NCI-H146 treated with DMSO at 0.1 percent for 48 hours (cell line): ENCODE measurements around the gene RGS9BP.
"Not testable (repeated sequence)": the region's sequence is repeated elsewhere in the genome, so short reads cannot be mapped to it uniquely, and the experiment has no call there.

Experiments used
- DNase-seq: peaks from one replicate; lab custom pipeline; 2025; ENCODE audit not compliant: unreplicated experiment; lab: John Stamatoyannopoulos, UW

The RGS9BP gene

DNA sequence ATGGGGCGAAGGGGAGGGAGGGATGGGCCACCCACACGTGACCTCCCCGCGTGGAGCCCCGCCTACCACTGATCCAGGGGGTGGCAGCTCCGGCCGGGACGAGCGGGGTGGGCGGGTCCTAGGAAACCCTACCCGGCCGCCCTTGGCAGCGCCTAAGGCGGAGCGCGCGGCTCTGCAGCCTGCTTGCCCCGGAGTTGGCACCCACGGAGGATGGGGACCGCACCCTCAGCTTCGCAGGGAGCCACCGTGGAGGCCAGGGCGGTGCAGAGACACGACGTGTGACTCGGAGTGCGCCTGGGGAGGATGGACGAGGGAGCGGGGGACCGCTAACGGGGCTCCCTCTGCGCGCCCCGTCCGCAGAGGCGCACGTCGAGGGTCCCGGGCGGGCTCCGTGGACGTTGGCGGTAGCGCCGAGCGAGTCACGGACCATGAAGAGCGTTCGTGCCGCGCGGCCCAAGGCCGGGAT, at the start of gene RGS9BP:
Gene RGS9BP, plus strand, starts transcription at position 129 of the 466 bp plus-strand sequence. CDS start 416 bp downstream, outside the sequence.
- no peak for DNase-seq

DNA sequence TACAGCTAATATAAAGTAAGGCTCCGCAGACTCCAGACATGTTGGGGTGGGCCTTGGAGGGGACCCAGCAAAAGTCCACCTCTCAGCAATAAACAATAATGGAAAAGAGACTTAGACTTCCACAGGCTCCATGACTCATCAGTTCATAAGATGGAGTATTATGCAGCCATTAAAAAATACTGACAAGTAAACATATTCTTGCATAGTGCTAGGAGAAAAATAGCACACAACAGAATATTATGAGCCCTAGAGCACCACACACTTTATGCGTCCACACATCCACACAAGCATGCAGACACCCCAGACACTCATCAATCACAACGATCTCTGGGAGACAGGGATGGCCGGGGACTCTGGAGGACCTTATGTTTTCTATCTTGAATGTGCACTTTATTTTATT, 48.7 kb upstream of the RGS9BP start:
- no peak for DNase-seq

GRCh38 chr19:32627714-32628270, 47.9 kb upstream of the RGS9BP start:
- no peak for DNase-seq

DNA sequence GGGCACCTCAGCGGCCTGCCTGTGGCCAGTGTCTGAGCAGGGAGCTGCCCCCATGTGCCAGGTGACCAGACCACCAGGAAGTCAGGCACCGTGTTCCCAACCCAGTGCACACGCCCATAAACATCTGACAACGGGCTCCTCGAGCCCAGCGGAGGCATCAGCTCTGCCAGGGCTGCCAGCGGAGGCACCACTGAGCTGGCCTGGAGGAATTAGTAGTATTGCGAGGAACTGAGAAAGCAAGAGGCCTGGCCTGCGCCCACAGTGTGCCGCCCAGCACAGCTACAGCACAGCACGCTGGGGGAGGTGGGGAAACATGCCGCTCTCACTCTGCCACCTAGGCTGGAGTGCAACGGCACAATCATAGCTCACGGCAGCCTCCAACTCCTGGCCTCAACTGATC, 45.3 kb upstream of the RGS9BP start:
- no peak for DNase-seq

GRCh38 chr19:32631381-32631780, 44.3 kb upstream of the RGS9BP start:
- DNase-seq = no peak

- no peak for DNase-seq
Observed at GRCh38 chr19:32637480-32637879, 38.2 kb upstream of the RGS9BP start.

DNA sequence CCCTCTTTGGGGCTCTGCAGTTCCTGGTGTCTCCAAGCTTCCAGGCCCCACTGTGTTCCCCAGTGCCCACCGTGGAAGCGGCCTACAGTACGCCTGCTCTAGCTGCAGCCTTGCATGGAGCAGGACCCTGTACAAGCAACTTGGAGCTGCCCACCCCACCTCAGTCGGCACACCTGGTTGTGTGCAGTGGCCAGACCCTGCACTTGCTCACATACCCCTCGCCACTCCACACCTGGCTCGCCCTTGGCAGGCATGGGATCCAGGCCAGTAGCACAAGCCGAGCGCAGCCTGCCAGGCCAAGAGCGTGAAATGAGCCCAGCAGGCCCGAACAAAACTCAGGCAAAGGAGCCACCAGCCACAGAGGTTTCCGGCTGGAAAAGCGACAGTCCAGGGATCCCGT, 37.0 kb upstream of the RGS9BP start:
- no peak for DNase-seq

- DNase-seq = no peak
Observed at GRCh38 chr19:32642771-32643170, 32.9 kb upstream of the RGS9BP start.

DNA sequence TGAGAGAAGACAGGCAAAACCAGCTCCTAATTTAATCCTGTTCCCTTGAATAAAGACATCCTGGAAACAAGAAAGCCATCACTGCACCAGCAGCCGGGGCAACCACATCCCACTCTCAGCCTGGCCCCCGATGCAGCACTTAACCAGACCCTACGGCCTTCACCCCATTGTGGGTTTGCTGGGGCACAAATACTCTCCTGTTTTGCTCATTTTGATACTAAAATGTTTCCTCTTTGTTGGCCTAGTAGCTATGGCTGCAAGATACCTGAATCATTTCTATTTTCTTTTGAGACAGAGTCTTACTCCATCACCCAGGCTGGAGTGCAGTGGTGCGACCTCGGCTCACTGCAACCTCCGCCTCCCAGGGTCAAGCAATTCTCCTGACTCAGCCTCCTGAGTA, 29.1 kb upstream of the RGS9BP start:
- no peak for DNase-seq

GRCh38 chr19:32647361-32647760, 28.3 kb upstream of the RGS9BP start:
- DNase-seq = no peak

DNA sequence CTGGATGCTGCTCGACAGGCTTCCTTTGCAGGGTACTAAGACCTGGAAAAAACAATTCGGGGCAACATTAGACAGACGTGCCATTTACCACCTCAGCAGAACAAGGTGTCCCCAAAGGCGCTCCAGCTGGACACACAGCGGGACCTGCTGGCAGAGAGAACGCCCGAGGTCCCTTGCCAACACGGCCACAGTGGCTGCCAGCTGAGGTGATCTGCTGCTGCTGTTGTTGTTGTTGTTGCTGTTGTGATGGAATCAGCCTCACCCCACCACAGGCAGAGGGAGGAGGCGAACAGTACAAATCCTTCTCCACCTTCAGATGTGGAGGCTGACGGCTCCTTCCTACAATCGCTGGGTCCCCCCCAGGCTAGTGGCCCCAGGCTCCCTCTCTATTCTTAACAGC, 25.9 kb upstream of the RGS9BP start:
- DNase-seq = no peak

DNA sequence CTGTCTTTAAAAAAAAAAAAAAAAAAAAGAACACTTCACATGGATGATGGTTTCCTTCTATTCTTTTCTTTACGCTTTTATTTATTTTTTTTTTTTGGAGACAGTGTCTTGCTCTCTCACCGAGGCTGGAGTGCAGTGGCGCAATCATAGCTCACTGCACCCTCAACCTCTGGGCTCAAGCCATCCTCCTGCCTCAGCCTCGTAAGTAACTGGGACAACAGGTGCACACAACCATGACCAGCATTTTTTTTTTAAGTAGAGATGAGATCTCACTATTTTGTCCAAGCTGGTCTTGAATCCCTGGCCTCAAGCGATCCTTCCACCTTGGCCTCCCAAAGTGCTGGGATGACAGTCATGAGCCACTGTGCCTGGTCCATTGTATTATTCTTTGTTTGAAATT, 25.0 kb upstream of the RGS9BP start:
- DNase-seq = no peak

GRCh38 chr19:32651729-32652140, 23.9 kb upstream of the RGS9BP start:
- DNase-seq = no peak

DNA sequence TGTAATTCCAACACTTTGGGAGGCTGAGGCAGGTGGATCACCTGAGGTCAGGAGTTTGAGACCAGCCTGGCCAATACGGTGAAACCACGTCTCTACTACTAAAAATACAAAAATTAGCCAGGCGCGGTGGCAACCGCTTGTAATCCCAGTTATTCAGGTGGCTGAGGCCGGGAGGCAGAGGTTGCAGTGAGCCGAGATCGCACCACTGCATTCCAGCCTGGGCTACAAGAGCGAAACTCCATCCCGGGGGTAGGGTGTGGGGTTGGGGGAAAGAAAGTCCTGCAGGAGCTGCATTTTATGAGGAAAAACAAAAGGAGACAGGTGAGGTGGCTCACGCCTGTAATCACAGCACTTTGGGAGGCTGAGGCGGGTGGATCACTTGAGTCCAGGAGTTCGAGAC, 23.3 kb upstream of the RGS9BP start:
- not testable (repeated sequence) for DNase-seq

DNA sequence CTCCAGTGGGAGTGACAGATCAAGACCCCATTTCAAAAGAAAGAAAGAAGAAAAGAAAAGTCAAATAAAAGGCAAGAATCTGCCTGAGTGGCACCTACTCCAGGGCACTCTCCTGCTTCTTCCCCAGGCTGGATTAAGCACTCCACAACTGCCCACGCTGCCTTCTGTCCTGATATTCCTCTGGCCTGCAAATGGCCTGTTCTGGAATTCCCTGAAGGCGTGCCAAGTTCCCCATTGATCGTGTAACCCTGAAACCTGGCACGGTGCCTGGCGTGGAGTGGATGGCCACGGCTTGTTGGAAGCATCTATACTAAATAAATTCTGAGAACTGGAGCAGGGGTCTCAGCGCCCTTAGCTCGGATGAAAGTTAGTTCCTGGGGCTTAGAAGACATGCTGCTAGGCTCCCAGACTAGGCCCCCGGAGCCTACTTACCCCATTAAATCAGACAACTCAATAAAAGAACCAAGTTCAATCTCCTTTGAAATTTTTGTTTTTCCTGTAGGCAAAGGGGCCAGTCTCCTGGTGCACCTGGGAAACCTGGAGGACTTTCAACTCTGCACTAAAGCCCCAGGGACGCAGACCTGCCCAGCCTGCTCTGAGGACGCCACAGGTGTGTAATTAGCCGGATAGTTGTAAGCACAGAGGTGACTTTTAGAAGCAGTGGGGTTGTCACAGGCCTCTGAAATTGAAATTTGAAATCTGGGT, 22.6 kb upstream of the RGS9BP start:
- DNase-seq = no peak

- no peak for DNase-seq
Observed at GRCh38 chr19:32653599-32653915, 22.1 kb upstream of the RGS9BP start.

- not testable (repeated sequence) for DNase-seq
Observed at GRCh38 chr19:32656379-32656778, 19.3 kb upstream of the RGS9BP start.

- DNase-seq = no peak
Observed at GRCh38 chr19:32658075-32658474, 17.6 kb upstream of the RGS9BP start.

DNA sequence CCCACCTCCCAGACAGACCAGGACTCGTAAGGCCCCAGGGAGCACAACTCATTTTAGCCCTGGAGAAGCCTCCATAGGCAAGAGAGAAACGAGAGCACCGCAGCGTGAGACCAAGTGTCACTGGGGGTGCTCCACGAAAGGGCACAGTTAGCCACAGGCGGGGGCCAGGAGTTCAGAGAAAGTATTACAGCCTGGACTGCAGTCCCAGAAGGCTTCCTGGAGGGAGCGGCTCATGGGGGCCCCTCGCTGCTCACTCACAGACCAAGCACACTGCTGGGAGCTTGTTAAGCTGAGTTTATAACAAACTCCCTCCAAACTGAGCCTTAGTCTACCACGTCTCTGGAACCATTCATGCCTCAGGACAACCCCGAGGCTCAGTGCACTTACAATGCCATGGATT, 17.1 kb upstream of the RGS9BP start:
- DNase-seq = no peak

GRCh38 chr19:32661318-32661717, 14.3 kb upstream of the RGS9BP start:
- DNase-seq = no peak

DNA sequence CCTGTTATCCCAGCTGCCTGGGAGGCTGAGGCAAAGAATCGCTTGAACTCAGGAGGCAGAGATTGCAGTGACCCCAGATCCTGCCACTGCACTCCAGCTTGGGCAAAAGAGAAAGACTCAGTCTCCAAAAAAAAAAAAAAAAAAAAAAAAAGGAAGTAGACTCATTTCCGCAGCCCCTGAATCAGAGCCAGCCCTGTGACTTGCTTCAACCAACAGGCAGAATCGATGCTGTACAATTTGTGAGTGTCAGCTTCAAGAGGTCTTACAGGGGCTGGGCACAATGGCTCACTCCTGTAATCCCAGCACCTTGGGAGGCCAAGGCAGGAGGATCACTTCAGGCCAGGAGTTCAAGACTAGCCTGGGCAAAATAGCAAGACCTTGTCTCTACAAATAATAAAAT, 13.5 kb upstream of the RGS9BP start:
- DNase-seq = no peak

DNA sequence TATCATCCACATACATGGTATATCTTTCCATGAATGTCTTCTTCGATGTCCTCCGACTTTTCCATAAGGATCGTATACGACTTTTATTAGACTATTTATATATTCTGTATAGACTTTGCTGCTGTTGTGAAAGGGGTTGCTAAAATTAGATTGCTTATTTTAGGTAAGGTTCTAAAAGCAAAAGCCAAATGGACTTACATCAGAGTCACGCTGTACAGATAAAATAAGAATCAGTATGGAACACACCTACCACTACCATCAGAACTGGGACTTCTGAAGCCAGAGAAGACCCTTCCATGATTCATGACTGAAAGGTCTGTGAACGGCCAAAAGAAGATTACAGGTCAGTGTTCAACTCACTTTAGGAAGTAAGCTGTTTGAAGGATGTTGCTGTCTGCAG, 9.6 kb upstream of the RGS9BP start:
- no peak for DNase-seq

GRCh38 chr19:32669310-32669709, 6.3 kb upstream of the RGS9BP start:
- DNase-seq = no peak
